Inflammatory macrophage (primary cell): ENCODE measurements around the gene HBG1.

Experiments used
- DNase-seq, 2 donors: peaks; one replicate each; pipeline ENCODE4 v3.0.0-alpha.2; 2020 to 2022

The HBG1 gene

GRCh38 chr11:5224538-5225479, 24.8 kb downstream of the HBG1 start:
- no peak for DNase-seq

GRCh38 chr11:5223686-5224085, 26.0 kb downstream of the HBG1 start:
- DNase-seq, result no peak

- DNase-seq, result no peak
Measured at GRCh38 chr11:5223146-5223545, 26.5 kb downstream of the HBG1 start.

GRCh38 chr11:5210376-5210885, 39.2 kb downstream of the HBG1 start:
- DNase-seq, result no peak

GRCh38 chr11:5204787-5205186, 44.9 kb downstream of the HBG1 start:
- DNase-seq, result peak; percentile 52 to 53

DNA sequence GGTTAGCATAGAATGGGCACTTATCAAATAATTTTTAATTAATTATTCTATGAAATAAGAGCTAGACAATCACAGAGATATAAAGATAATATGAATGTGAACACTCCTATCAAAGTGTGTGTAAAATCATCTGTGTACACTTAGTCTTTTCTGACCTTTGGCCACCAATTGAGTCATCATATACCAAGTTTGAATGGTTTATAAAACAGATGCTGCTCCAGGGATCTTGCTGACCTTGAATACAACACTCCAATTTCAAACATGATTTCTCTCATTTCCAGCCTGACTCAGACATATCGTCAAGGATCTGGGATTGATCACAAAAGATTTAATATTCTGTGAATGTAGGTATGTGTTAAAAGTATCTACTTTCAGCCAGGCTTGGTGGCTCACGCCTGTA, 46.3 kb downstream of the HBG1 start:
- DNase-seq, result no peak

DNA sequence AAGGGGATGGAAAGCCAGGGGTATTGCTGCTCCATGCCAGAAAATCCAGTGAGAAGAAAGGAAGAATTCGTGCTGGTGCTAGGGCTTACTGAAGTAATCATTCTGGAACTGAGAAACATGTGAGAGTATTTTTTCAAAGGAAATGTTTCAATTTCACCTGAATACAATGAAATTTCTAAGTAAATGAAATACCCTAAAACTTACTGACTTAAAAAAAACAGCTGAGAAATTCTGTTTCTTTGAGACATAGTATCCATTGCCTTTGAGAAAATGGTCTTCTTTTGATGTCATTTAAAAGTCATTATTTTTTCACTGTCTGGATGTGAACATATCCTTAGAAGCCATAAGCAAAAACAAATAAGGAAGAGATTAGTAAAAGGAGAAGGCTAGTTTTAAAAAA, 49.1 kb downstream of the HBG1 start, which contains the start of gene OR51V1:
OR51V1 (minus strand) TSS at position 101 of the 400 bp plus-strand sequence; CDS start at position 101, 0 bp downstream.
- DNase-seq, result no peak

DNA sequence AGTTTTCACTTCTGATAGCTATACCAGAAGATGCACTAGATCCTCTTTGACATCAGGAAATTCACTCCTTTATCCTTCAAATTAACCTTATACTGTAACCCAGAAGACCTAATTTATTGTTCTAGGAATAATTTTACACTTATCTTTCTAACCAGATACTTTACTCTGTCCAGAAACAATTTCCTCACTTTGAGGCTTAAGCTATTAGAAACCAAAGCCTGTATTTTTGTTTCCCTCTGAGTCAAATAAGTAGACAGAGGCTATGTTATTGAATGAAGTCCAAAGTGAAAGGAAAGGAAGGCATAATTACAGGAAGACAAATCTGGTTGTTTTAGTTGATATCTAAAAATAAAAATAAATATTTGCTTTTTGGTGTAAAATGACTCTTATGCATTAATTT, 51.4 kb downstream of the HBG1 start:
- no peak for DNase-seq
